Activated naive CD4-positive, alpha-beta T cell treated with anti-CD3 and anti-CD28 coated beads, Interleukin-2, amount 50 U/mL, for 72 hours (primary cell): ENCODE results near the gene CENPX. TPM values are rescaled to one million over a fixed set of nuclear protein-coding genes. Genes with fewer than 3 reads are reported as not detected.

ENCODE experiments used
- ATAC-seq, 2 donors: fragments of 150-1000 bp; cut with Tn5 transposase; 2 replicates each; pipeline ENCODE4 v1.10.0; 2021; ENCODE audit warnings: mild to moderate bottlenecking in 2 of 2, moderate library complexity in 2 of 2
- DNase-seq, 2 donors: peaks; one replicate each; pipeline ENCODE4 v3.0.0; 2021 to 2022; ENCODE audit warnings: low spot score in 2 of 2
- H3K27ac Mint-ChIP-seq, 2 donors: one replicate each; pipeline ENCODE4 v1.8.0; 2022; ENCODE audit warnings: mild to moderate bottlenecking in 2 of 2, mixed read lengths in 2 of 2
- H3K36me3 Mint-ChIP-seq, 2 donors: one replicate each; pipeline ENCODE4 v1.8.0; 2022; ENCODE audit warnings: mixed read lengths in 2 of 2
- H3K9me3 Mint-ChIP-seq, 2 donors: one replicate each; pipeline ENCODE4 v1.8.0; 2022; ENCODE audit warnings: mixed read lengths in 2 of 2
- total RNA-seq, 2 donors: library from RNA; stranded (reverse); gene quantifications; one replicate each; pipeline ENCODE4 v1.2.3, GENCODE V29; 2022

CENPX gene
- total RNA-seq, 2 donors from 2014 or later: 47.8 to 62.7 TPM

- ATAC-seq (no peak), DNase-seq (no peak)
- H3K9me3 Mint-ChIP-seq: no peaks in the 10 kb centered on the region
- no peaks in the 10 kb centered on the region for H3K36me3 Mint-ChIP-seq
- H3K27ac Mint-ChIP-seq: no peak overlapping the region
These were observed 11.8 kb upstream of the CENPX start for GRCh38 chr17:82034371-82035011.

DNA sequence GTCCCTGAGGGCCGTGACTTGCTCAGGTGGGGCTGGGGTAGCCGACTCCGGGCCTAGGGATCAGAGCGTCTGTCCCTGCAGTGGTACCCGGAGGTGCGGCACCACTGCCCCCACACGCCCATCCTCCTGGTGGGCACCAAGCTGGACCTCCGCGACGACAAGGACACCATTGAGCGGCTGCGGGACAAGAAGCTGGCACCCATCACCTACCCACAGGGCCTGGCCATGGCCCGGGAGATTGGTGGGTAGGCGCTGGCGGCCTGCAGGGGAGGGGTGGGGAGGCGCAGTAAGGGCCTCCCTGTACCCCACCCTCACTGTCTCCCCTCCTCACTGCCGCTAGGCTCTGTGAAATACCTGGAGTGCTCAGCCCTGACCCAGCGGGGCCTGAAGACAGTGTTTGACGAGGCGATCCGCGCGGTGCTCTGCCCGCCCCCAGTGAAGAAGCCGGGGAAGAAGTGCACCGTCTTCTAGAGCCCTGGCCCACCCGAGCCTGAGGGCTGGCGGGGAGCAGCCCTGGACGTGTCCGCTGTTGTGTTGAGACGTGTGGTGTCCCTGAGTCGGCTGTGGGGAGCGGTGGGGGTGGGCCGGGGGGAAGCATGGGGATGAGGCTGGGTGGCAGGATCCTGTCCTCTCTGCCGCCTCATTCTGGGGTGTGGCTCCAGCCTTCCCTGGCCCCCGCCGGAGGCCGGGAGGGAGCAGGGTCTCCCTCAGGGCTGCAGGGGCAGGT is 10.8 kb upstream of the CENPX start:
- no peak overlapping the region for H3K27ac Mint-ChIP-seq
- DNase-seq: no peak
- H3K9me3 Mint-ChIP-seq: no peaks in the 10 kb centered on the region
- H3K36me3 Mint-ChIP-seq: no peaks in the 10 kb centered on the region
- no peak for ATAC-seq

- Mint-ChIP-seq H3K9me3 (no peaks in the 10 kb centered on the region), H3K27ac (no peak overlapping the region), H3K36me3 (no peaks in the 10 kb centered on the region)
- DNase-seq (peak in 1 of 2 donors; percentile 69), ATAC-seq (peak; percentile 11 to 72)
These were observed 9.4 kb upstream of the CENPX start for GRCh38 chr17:82031885-82032627.

- Mint-ChIP-seq H3K36me3 (no peaks in the 10 kb centered on the region), H3K9me3 (no peaks in the 10 kb centered on the region), H3K27ac (no peak within 1 kb of the TSS)
- ATAC-seq: peak in 1 of 2 donors; percentile 41
- no peak for DNase-seq
These were observed 8.7 kb upstream of the CENPX start, which contains the start of gene RAC3 for GRCh38 chr17:82031303-82031884. TSS of gene RAC3 (plus strand) at chr17:82031678. CDS start at chr17:82031762, 84 bp downstream.

- Mint-ChIP-seq H3K36me3 (no peaks in the 10 kb centered on the region), H3K9me3 (no peaks in the 10 kb centered on the region), H3K27ac (no peak overlapping the region)
- ATAC-seq: peak; percentile 71 to 85
- DNase-seq: peak; percentile 86 to 92
These were observed 8.0 kb upstream of the CENPX start for GRCh38 chr17:82030470-82031302.

DNA sequence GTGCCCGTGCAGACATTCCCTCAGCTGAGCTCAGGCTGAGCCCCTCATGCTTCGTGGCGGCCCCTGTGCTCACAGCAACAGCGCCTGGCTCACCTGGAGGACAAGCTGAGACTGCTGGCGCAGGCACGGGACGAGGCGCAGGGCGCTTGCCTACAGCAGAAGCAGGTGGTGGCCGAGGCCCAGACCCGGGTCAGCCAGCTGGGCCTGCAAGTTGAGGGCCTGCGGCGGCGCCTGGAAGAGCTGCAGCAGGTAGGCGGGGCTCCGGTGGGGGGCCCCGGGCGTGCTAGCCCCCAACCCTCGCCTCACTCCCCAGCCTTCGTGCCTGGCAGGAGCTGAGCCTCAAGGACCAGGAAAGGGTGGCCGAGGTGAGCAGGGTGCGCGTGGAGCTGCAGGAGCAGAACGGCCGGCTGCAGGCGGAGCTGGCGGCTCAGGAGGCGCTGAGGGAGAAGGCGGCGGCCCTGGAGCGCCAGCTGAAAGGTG is 7.4 kb upstream of the CENPX start:
- no peaks in the 10 kb centered on the region for H3K9me3 Mint-ChIP-seq
- H3K36me3 Mint-ChIP-seq: no peaks in the 10 kb centered on the region

DNA sequence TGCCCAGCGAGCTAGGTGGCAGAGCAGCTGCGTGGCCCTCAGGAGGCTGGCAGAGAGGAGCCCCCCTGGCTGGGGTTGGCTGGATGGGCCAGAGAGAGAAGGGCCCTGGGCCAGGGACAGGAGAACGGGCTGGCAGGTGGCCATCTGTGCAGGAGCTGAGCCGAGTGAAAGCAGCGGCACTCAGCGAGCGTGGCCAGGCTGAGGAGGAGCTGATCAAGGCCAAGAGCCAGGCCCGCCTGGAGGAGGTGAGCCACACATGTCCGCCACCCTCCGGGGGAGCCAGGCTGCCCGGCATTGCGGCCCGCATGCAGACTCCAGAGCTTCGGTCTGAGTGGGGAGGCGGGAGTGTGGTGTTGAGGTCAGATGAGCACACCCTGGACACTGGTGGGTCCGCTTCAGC is 6.7 kb upstream of the CENPX start:
- Mint-ChIP-seq H3K9me3 (no peaks in the 10 kb centered on the region), H3K27ac (no peak overlapping the region), H3K36me3 (no peaks in the 10 kb centered on the region)
- ATAC-seq: no peak
- no peak for DNase-seq

More for the DNA sequence above, 7.4 kb upstream of the CENPX start:
- no peak overlapping the region for H3K27ac Mint-ChIP-seq
- no peak for DNase-seq
- peak; percentile 0 to 2 for ATAC-seq

- Mint-ChIP-seq H3K9me3 (no peaks in the 10 kb centered on the region), H3K27ac (no peak overlapping the region), H3K36me3 (no peaks in the 10 kb centered on the region)
- no peak for ATAC-seq
- DNase-seq: no peak
These were observed 6.3 kb upstream of the CENPX start for GRCh38 chr17:82028966-82029365.

GRCh38 chr17:82028246-82028645 is 5.6 kb upstream of the CENPX start:
- ATAC-seq (no peak), DNase-seq (no peak)
- Mint-ChIP-seq H3K36me3 (no peaks in the 10 kb centered on the region), H3K9me3 (no peaks in the 10 kb centered on the region), H3K27ac (no peak overlapping the region)

DNA sequence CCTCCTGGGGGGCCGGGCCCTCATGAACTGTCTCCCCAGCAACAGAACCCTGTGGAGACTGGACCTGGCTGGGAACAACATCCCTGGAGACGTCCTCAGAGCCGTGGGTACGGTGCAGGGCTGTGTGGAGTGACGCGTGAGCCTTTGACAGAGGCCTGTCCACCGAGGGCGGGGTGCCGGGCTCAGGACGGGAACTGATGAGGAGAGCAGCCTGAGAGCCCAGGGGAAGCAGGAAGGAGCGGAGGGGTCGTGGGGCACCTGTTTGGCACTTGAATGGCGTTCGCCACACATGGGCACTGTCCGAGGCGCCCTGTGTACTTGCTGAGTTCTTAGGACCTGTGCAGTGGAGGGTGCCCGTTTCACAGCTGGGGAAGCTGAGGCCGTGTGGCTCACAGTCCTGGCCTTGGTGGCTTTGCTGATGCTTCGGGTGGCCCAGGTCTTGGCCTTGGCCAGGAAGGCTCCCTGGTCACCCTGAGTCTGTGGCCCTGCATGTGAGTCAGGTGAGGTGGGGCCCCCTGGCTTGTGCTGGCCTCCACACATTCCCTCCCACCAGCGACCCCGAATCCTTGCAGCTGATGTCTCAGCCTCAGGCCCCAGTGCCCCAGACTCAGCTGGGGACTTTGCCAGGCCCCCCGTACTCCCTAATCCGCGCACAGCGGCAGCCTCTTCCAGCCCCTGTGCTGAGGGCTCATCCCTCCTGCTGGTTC is 2.9 kb upstream of the CENPX start:
- Mint-ChIP-seq H3K27ac (no peak overlapping the region), H3K9me3 (no peaks in the 10 kb centered on the region), H3K36me3 (no peaks in the 10 kb centered on the region)
- ATAC-seq (no peak), DNase-seq (no peak)

- DNase-seq (no peak), ATAC-seq (no peak)
- Mint-ChIP-seq H3K27ac (no peak overlapping the region), H3K36me3 (no peaks in the 10 kb centered on the region), H3K9me3 (no peaks in the 10 kb centered on the region)
These were observed 2.2 kb upstream of the CENPX start for GRCh38 chr17:82024859-82025258.

GRCh38 chr17:82023447-82024241 is 966 bp upstream of the CENPX start:
- DNase-seq: peak in 1 of 2 donors; percentile 41
- no peaks in the 10 kb centered on the region for H3K36me3 Mint-ChIP-seq
- ATAC-seq: no peak
- no peaks in the 10 kb centered on the region for H3K9me3 Mint-ChIP-seq
- H3K27ac Mint-ChIP-seq: peak overlapping the region in 1 of 2 donors; percentile 41

DNA sequence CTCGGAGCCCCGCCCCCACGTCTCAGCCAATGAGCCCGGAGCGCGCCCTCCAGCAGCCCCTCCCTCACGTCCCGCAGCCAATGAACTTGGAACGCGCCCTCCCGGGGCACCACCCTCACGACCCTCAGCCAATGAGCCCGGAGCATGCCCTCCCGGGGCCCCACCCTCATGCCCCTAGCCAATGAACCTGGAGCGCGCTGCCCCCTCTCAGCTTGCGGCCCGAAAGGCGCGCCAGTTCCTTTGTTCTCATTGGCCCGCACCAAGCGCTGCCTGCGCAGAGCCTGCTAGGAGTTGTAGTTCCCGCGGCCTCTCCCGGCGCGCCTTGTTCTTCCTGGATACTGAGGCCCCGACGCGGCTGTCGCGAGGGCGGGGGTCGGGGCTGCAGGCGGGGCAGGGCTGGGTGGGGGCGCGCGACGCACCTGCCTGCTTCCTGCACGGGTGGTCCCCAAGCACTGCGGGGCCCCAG is 336 bp upstream of the CENPX start, which contains the start of gene LRRC45:
Gene LRRC45 (plus strand): TSS at position 325 of the 466 bp plus-strand sequence. CDS start 339 bp downstream, outside the sequence.
- Mint-ChIP-seq H3K36me3 (no peaks in the 10 kb centered on the region), H3K9me3 (no peaks in the 10 kb centered on the region), H3K27ac (peak within 1 kb of the TSS in 1 of 2 donors; percentile 84)
- peak; percentile 94 for ATAC-seq
- peak; percentile 100 for DNase-seq

- H3K36me3 Mint-ChIP-seq: no peaks in the 10 kb centered on the region
- peak overlapping the region in 1 of 2 donors; percentile 84 for H3K27ac Mint-ChIP-seq
- ATAC-seq (no peak), DNase-seq (no peak)
- H3K9me3 Mint-ChIP-seq: no peaks in the 10 kb centered on the region
These were observed 773 bp downstream of the CENPX start for GRCh38 chr17:82021900-82022309.
